ENCODE measurements around the gene KL. TPM values are rescaled to one million over a fixed set of nuclear protein-coding genes. Genes with fewer than 3 reads are reported as not detected.

Gene KL
- total and polyA plus RNA-seq, 2 of the 8 experiments (the other 6 are each of a cell fraction or from before 2014, with no cell fraction given): 0.02 TPM; not detected in 1

GRCh38 chr13:33017323-33017929, 1.2 kb downstream of the KL start (continued):
- TF ChIP-seq CTCF (IDR thresholded peaks at IDR 0.05; ENCODE audit: control extremely low read depth in 1 of 3, insufficient read depth in 1 of 3, low read depth in 1 of 3, low read length in 3 of 3): peak; percentile 37 to 64 (median 49)
